Measurements from ENCODE around the gene SLCO1B3.

Gene SLCO1B3

DNA sequence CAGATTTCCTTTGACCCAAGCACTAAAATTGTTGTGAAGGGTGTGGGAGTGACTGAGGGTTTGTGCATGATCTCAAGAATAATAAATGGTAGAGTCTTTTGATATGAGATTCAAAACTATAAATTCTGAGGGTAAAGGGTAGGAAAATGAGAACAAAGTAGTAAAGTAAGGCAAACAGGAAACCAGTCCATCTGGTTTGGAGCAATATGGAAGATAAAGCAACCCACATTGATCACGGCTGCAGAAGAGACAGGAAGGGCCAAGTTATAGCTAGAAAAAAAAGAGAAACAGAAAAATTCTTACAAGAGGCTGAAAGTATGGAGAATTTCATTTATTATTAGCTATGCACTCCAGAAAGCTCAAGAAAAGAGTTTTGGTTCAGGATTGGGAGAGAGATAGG, 4.6 kb upstream of the SLCO1B3 start:
- no peak overlapping the region for H3K9ac ChIP-seq
- H3K4me2 ChIP-seq = no peak overlapping the region
- no peak overlapping the region for H2AFZ ChIP-seq (ENCODE audit: low read depth)
- TF ChIP-seq, protein P1, sequence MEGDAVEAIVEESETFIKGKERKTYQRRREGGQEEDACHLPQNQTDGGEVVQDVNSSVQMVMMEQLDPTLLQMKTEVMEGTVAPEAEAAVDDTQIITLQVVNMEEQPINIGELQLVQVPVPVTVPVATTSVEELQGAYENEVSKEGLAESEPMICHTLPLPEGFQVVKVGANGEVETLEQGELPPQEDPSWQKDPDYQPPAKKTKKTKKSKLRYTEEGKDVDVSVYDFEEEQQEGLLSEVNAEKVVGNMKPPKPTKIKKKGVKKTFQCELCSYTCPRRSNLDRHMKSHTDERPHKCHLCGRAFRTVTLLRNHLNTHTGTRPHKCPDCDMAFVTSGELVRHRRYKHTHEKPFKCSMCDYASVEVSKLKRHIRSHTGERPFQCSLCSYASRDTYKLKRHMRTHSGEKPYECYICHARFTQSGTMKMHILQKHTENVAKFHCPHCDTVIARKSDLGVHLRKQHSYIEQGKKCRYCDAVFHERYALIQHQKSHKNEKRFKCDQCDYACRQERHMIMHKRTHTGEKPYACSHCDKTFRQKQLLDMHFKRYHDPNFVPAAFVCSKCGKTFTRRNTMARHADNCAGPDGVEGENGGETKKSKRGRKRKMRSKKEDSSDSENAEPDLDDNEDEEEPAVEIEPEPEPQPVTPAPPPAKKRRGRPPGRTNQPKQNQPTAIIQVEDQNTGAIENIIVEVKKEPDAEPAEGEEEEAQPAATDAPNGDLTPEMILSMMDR (conservative IDR thresholded peaks at IDR 0.05; ENCODE audit: low read depth, low read length) = no peak
- H3K27me3 ChIP-seq (ENCODE audit: insufficient read depth, low read depth) = no peaks in the 10 kb centered on the region
- no peaks in the 10 kb centered on the region for H3K36me3 ChIP-seq (ENCODE audit: insufficient read depth)
- H3K4me3 ChIP-seq (IDR thresholded peaks at IDR 0.05; ENCODE audit: insufficient read depth, low read depth, low read length) = no peak overlapping the region
- H4K20me1 ChIP-seq (ENCODE audit: insufficient read depth) = no peaks in the 10 kb centered on the region
- H3K4me1 ChIP-seq (ENCODE audit: low read depth, poor library complexity, severe bottlenecking) = no peaks in the 10 kb centered on the region
- H3K79me2 ChIP-seq (ENCODE audit: insufficient read depth, low read depth) = no peaks in the 10 kb centered on the region
- no peak overlapping the region for H3K27ac ChIP-seq

DNA sequence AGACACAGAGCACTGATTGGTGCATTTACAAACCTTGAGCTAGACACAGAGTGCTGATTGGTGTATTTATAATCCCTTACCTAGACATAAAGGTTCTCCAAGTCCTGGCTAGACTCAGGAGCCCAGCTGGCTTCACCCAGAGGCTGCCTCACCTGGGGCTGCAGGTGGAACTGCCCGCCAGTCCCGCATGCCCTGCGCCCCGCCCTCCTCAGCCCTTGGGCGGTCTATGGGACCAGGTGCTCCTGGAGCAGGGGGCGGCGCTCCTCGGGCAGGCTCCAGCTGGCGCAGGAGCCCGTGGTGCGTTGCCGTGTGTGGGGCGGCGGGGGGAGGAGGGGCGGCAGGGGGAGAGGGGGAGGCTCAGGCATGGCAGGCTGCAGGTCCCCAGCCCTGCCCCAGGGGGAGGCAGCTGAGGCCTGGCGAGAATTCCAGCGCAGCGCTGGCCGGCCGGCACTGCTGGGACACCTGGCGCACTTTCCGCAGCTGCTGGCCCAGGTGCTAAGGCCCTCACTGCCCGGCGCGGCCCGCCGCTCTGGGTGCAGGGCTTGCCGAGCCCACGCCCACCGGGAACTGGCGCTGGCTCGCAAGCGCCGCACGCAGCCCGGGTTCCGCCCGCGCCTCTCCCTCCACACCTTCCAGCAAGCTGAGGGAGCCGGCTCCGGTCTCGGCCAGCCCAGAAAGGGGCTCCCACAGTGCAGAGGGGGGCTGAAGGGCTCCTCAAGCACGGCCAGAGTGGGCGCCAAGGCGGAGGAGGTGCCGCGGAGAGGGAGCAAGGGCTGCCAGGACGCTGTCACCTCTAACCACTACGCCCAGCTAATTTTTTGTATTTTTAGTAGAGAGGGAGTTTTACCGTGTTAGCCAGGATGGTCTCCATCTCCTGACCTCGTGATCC, 3.1 kb upstream of the SLCO1B3 start:
- no peak overlapping the region for H2AFZ ChIP-seq (ENCODE audit: low read depth)
- no peaks in the 10 kb centered on the region for H3K27me3 ChIP-seq (ENCODE audit: insufficient read depth, low read depth)
- TF ChIP-seq, protein P1 (conservative IDR thresholded peaks at IDR 0.05; ENCODE audit: low read depth, low read length) = no peak
- H3K4me1 ChIP-seq (ENCODE audit: low read depth, poor library complexity, severe bottlenecking) = no peaks in the 10 kb centered on the region
- H3K79me2 ChIP-seq (ENCODE audit: insufficient read depth, low read depth) = no peaks in the 10 kb centered on the region
- no peak overlapping the region for H3K9ac ChIP-seq
- no peaks in the 10 kb centered on the region for H3K36me3 ChIP-seq (ENCODE audit: insufficient read depth)
- no peaks in the 10 kb centered on the region for H4K20me1 ChIP-seq (ENCODE audit: insufficient read depth)
- H3K27ac ChIP-seq = no peak overlapping the region
- H3K4me2 ChIP-seq = no peak overlapping the region
- H3K4me3 ChIP-seq (IDR thresholded peaks at IDR 0.05; ENCODE audit: insufficient read depth, low read depth, low read length) = no peak overlapping the region

GRCh38 chr12:20808521-20808920, 2.0 kb upstream of the SLCO1B3 start:
- H3K27ac ChIP-seq = no peak overlapping the region
- no peak overlapping the region for H2AFZ ChIP-seq (ENCODE audit: low read depth)
- H4K20me1 ChIP-seq (ENCODE audit: insufficient read depth) = no peaks in the 10 kb centered on the region
- TF ChIP-seq, protein P1 (conservative IDR thresholded peaks at IDR 0.05; ENCODE audit: low read depth, low read length) = no peak
- no peak overlapping the region for H3K4me3 ChIP-seq (IDR thresholded peaks at IDR 0.05; ENCODE audit: insufficient read depth, low read depth, low read length)
- H3K4me2 ChIP-seq = no peak overlapping the region
- H3K27me3 ChIP-seq (ENCODE audit: insufficient read depth, low read depth) = no peaks in the 10 kb centered on the region
- H3K4me1 ChIP-seq (ENCODE audit: low read depth, poor library complexity, severe bottlenecking) = no peaks in the 10 kb centered on the region
- H3K79me2 ChIP-seq (ENCODE audit: insufficient read depth, low read depth) = no peaks in the 10 kb centered on the region
- H3K36me3 ChIP-seq (ENCODE audit: insufficient read depth) = no peaks in the 10 kb centered on the region
- H3K9ac ChIP-seq = no peak overlapping the region

DNA sequence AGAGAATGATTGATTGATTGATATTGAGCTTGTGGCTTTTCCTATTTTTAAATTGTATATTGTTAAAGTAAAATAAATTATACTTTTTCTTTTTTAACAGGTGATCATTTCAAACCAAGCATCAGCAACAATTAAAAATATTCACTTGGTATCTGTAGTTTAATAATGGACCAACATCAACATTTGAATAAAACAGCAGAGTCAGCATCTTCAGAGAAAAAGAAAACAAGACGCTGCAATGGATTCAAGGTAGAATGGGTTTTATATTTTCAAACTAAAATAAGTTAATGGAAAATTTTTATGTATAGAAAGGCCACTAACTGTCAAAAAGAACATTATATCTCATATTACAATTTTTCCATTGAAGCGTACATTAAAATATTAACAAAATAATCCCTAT, 5.1 kb downstream of the SLCO1B3 start:
- Histone ChIP-seq H3K4me2 (no peak overlapping the region), H4K20me1 (ENCODE audit: insufficient read depth) (no peaks in the 10 kb centered on the region), H3K4me3 (IDR thresholded peaks at IDR 0.05; ENCODE audit: insufficient read depth, low read depth, low read length) (no peak overlapping the region), H3K27ac (no peak overlapping the region), H3K79me2 (ENCODE audit: insufficient read depth, low read depth) (no peaks in the 10 kb centered on the region), H3K36me3 (ENCODE audit: insufficient read depth) (no peaks in the 10 kb centered on the region), H3K27me3 (ENCODE audit: insufficient read depth, low read depth) (no peaks in the 10 kb centered on the region), H3K4me1 (ENCODE audit: low read depth, poor library complexity, severe bottlenecking) (no peaks in the 10 kb centered on the region), H2AFZ (ENCODE audit: low read depth) (no peak overlapping the region), H3K9ac (no peak overlapping the region)
- TF ChIP-seq, protein P1 (conservative IDR thresholded peaks at IDR 0.05; ENCODE audit: low read depth, low read length) = no peak

Measured in KMS-11 (cell line).